Measurements from ENCODE around the gene TMOD3.

Gene TMOD3

DNA sequence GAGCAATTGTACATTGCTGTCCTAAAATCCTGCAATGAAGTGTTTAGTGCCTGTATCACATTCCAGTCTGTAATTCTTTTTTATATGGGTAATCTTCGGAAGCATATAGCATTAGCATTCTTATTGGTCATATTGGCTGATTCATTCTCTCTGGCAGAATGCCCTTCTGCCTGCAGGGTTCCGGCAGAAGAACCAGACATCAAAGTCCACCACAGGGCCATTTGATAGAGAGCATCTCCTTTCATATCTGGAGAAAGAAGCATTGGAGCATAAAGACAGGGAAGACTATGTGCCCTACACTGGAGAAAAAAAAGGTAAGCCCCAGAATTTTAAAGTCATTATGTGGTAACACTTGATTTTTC, 39.6 kb downstream of the TMOD3 start:
- no peak for TF ChIP-seq CTCF (IDR thresholded peaks at IDR 0.05; ENCODE audit: low read depth, low read length)
- TF ChIP-seq MYC (IDR thresholded peaks at IDR 0.05; ENCODE audit: low read depth, low read length) = no peak
- no peak for TF ChIP-seq MAX (IDR thresholded peaks at IDR 0.05; ENCODE audit: low read depth, low read length)
- TF ChIP-seq POLR2A (IDR thresholded peaks at IDR 0.05; ENCODE audit: extremely low read depth, insufficient read length) = no peak
- no peak for DNase-seq (ENCODE audit: low read depth)
- no peak overlapping the region for H3K4me3 ChIP-seq (ENCODE audit: low read depth, low read length)

DNA sequence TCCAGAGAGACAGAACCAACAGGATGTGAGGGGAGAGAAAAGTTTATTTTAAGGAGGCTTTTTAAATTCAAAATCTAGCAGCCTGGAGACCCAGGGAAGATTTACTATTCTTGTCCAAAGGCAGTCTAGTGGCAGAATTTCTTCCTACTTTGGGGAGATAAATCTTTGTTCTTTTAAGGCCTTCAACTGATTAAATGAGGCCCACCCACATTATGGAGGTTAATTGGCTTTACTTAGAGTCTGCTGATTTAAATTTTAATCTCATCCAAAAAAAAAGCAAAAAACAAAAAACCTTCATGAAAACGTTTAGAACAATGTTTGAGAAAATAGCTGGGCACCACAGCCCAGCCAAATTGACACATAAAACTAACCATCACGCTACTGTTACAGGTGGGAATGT, 41.3 kb downstream of the TMOD3 start:
- no peak for DNase-seq (ENCODE audit: low read depth)
- no peak for TF ChIP-seq MAX (IDR thresholded peaks at IDR 0.05; ENCODE audit: low read depth, low read length)
- TF ChIP-seq POLR2A (IDR thresholded peaks at IDR 0.05; ENCODE audit: extremely low read depth, insufficient read length) = no peak
- TF ChIP-seq CTCF (IDR thresholded peaks at IDR 0.05; ENCODE audit: low read depth, low read length) = no peak
- no peak for TF ChIP-seq MYC (IDR thresholded peaks at IDR 0.05; ENCODE audit: low read depth, low read length)
- no peak overlapping the region for H3K4me3 ChIP-seq (ENCODE audit: low read depth, low read length)

DNA sequence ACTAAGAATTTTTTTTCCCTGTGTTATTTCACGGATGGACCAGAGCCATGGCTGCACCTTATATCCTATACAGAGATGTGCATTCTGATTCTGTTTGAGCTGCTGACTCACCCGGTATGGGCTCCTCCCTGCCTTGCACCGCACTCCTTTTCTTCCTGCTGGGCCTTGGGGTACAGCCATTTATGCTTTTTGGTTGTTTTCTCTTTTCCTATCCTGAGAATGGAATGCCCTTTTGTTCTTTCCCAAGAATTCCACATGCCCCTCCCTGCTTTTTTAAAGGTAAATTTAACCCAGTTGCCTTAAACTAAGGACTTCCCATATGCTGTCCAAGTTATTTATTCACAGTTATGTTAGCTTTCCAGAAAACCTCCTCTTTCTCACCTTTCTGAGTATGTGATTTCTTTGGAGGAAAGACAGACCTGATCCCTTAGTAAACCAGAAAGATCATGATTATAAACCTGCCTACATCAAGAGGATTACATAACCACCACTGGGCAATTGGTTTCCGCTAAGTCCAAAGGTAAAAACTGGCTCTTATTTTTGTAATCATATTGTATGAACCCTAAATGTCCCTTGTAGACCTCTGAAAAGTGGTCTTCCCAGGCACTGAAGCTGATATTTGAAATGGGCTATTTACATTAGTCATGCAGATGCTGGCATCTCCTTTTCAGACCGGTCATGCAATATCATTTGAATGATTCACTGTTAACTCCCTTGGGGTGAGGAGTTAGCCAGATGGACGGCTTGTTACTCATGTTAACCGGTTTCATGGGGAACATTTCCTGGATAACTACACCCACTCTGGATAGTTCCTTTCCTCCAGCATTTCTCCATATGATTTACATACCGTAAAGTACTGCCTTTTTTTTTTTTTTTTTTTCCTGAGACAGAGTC, 45.5 kb downstream of the TMOD3 start:
- no peak for TF ChIP-seq CTCF (IDR thresholded peaks at IDR 0.05; ENCODE audit: low read depth, low read length)
- TF ChIP-seq POLR2A (IDR thresholded peaks at IDR 0.05; ENCODE audit: extremely low read depth, insufficient read length) = no peak
- DNase-seq (ENCODE audit: low read depth) = peak; percentile 41

DNA sequence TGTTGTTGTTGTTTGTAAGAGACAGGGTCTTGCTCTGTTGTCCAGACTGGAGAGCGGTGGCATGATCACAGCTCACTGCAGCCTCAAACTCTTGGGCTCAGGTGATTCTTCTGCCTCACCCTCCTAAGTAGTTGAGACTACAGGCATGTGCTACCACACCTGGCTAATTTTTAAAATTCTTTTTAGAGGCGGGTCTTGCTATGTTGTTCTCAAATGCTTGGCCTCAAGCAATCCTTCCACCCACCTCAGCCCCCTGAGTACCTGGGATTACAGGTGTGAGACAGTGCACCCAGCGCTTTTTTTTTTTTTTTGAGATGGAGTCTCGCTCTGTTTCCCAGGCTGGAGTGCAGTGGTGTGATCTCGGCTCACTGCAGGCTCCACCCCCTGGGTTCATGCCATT, 46.7 kb downstream of the TMOD3 start:
- TF ChIP-seq POLR2A (IDR thresholded peaks at IDR 0.05; ENCODE audit: extremely low read depth, insufficient read length) (no peak), MYC (IDR thresholded peaks at IDR 0.05; ENCODE audit: low read depth, low read length) (no peak), MAX (IDR thresholded peaks at IDR 0.05; ENCODE audit: low read depth, low read length) (no peak), CTCF (IDR thresholded peaks at IDR 0.05; ENCODE audit: low read depth, low read length) (no peak)
- no peak for DNase-seq (ENCODE audit: low read depth)
- no peak overlapping the region for H3K4me3 ChIP-seq (ENCODE audit: low read depth, low read length)

More for the DNA sequence above, 45.5 kb downstream of the TMOD3 start:
- no peak overlapping the region for H3K4me3 ChIP-seq (ENCODE audit: low read depth, low read length)

DNA sequence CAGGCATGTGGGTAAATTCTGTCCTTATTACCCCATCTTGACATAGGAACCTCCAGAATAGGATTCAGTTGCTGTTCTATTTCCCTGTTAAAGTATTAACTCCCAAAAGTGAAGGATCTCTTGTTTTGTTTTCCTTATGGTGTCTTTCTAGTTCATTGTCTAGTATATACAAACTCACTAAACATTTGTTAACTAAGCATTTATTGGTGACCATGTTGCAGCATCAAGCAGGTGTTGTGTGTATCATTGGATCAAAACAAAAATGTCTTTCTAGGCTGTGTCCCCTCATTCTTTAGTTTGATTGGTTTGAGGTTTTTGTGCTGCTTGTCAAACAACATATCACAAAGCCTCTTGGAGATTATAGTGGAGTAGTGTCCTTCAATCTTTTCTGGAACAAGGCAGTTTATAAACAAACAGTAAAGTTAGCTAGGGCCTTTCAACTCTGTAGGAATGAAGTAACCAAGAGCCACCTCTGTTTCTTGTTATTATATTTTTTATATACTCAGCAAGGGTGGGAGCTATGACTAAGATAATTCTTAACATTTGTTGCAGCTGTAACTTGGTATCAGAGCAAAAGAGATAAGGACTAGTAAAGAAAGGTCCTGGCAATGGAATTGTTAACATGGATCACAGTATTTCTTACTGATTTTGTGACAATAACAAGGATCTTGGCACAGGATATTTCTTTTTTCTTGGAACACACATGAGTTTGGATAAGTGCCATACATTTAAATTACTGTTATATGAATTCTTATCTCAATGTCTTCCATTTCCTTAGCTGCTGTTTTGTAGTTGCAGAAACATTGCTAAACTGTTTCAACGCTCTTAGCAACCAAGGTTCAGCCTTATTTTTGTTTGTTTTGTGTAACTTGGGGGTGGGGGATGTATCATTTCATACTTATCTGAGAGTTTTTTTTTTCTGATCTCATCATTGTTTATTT, 49.3 kb downstream of the TMOD3 start:
- TF ChIP-seq MAX (IDR thresholded peaks at IDR 0.05; ENCODE audit: low read depth, low read length) (no peak), MYC (IDR thresholded peaks at IDR 0.05; ENCODE audit: low read depth, low read length) (no peak), POLR2A (IDR thresholded peaks at IDR 0.05; ENCODE audit: extremely low read depth, insufficient read length) (no peak), CTCF (IDR thresholded peaks at IDR 0.05; ENCODE audit: low read depth, low read length) (no peak)
- no peak for DNase-seq (ENCODE audit: low read depth)

More for the DNA sequence above, 49.3 kb downstream of the TMOD3 start:
- H3K4me3 ChIP-seq (ENCODE audit: low read depth, low read length) = no peak overlapping the region

Data from NB4 (cell line).